BJ (cell line): Measurements from ENCODE around the gene CDH6. TPM values are rescaled to one million over a fixed set of nuclear protein-coding genes. Genes with fewer than 3 reads are reported as not detected.

Experiments used
- CTCF ChIA-PET: fragments of 350-600 bp; formaldehyde crosslinking; extraction: SDS; loops from one replicate; lab custom pipeline; 2021; ENCODE audit warnings: antibody characterized with exemption, inconsistent platforms; lab: Yijun Ruan, JAX
- POLR2A ChIA-PET: fragments of 300-600 bp; sonication (Branson Sonifier 250); formaldehyde crosslinking; extraction: SDS; loops from one replicate; lab custom pipeline; 2021; ENCODE audit warnings: antibody characterized with exemption; lab: Charles Lee
- DNase-seq: peaks from one replicate; pipeline ENCODE4 v3.0.0-alpha.2; 2011; ENCODE audit warnings: low read depth
- H3K27me3 ChIP-seq: 2 replicates; pipeline ENCODE4 v1.6.0; 2011; ENCODE audit warnings: low read length; ENCODE audit not compliant: control insufficient read depth, insufficient read depth
- H3K36me3 ChIP-seq: 2 replicates; pipeline ENCODE4 v1.5.1; 2011; ENCODE audit warnings: low read length; ENCODE audit not compliant: control insufficient read depth, insufficient read depth
- H3K4me3 ChIP-seq: 2 replicates; pipeline ENCODE4 v1.5.1; 2011; ENCODE audit warnings: low read depth, mild to moderate bottlenecking, control low read depth, low read length
- polyA plus RNA-seq: library from polyadenylated mRNA; depleted of rRNA; stranded (reverse); fragments of >200 nt; gene quantifications from 2 replicates; pipeline ENCODE4 v1.2.3, GENCODE V29; 2011
- TF ChIP-seq, protein P1 (sequence below): IDR thresholded peaks from 2 replicates; pipeline ENCODE4 v1.5.1; 2011; ENCODE audit warnings: low read depth, mild to moderate bottlenecking, control low read depth, inconsistent platforms, low read length, moderate library complexity; ENCODE audit not compliant: insufficient read depth

CDH6 gene
- polyA plus RNA-seq, 1 experiment = 2.9 TPM

DNA sequence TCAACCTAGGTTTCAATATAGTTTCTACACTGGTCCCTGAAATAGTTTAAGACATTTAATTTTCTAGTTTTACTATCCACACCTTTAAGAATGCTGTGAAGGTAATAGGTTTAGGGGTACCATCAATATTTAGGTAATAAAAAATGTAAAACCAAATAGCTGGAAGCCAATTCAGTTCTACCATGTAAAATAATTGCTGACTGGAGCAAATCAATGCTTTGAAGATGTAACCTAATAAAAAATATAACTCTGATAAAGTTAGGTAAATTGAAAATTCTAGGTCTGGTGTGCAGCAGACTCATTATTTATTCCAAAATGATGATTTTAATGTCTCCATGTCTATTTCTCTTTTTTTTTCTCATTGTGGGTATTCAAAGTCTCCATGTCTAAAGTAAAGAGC lies 21.8 kb downstream of the CDH6 start:
- Histone ChIP-seq H3K36me3 (no peaks in the 10 kb centered on the region), H3K27me3 (peaks cover 5% of the 10 kb centered on the region; the same call in 1 of the 2 replicates), H3K4me3 (no peak overlapping the region)
- no peak for DNase-seq
- ChIA-PET POLR2A (no interaction called here), CTCF (interaction anchor here (1.1 kb wide), 1 partner anchor 197 kb away, joined by 3 read pairs; no protein-coding TSS in a partner anchor)
- TF ChIP-seq, protein P1, sequence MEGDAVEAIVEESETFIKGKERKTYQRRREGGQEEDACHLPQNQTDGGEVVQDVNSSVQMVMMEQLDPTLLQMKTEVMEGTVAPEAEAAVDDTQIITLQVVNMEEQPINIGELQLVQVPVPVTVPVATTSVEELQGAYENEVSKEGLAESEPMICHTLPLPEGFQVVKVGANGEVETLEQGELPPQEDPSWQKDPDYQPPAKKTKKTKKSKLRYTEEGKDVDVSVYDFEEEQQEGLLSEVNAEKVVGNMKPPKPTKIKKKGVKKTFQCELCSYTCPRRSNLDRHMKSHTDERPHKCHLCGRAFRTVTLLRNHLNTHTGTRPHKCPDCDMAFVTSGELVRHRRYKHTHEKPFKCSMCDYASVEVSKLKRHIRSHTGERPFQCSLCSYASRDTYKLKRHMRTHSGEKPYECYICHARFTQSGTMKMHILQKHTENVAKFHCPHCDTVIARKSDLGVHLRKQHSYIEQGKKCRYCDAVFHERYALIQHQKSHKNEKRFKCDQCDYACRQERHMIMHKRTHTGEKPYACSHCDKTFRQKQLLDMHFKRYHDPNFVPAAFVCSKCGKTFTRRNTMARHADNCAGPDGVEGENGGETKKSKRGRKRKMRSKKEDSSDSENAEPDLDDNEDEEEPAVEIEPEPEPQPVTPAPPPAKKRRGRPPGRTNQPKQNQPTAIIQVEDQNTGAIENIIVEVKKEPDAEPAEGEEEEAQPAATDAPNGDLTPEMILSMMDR = no peak

DNA sequence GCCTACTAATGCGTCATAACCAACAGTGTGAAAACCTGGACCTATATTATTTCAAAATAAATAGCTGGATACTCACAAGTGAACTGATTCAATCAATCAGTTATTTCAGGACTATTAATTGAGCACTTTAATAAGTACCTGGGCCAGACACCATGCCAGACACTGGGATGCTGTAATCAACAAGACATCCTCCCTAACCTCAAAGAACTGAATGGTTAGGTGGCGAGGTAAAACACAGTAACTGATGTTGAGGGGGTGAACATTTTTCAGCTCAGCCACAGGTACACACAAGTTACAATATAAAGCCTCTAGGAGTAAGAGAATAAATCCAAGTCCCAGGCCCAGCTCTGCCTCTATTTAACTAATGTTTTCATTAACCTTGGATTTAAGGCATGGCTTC lies 24.0 kb downstream of the CDH6 start:
- peaks cover 5% of the 10 kb centered on the region; the same call in 1 of the 2 replicates for H3K27me3 ChIP-seq
- no peaks in the 10 kb centered on the region for H3K36me3 ChIP-seq
- TF ChIP-seq, protein P1 = no peak
- DNase-seq = no peak
- H3K4me3 ChIP-seq = no peak overlapping the region
- CTCF ChIA-PET = interaction anchor here (0.7 to 1.5 kb wide), 3 partner anchors 10 to 269 kb away, joined by 3 to 6 read pairs (median 3); no protein-coding TSS in a partner anchor
- POLR2A ChIA-PET = no interaction called here

DNA sequence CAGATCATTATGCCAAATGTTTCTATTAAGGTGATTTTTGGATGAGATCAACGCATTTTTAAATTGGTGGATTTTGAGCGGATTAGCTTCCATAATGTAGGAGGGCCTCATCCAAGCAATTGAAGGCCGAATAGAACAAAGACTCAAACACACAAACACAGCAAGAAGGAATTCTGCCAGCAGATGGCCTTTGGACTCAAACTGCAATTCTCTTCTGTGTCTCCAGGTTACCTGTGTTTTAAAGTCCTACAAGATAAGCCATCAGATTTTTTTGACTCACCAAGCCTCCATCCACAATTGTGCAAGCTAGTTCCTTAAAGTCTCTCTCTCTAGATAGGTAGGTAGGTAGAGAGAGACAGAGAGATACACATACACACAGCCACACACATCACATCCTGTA lies 25.5 kb downstream of the CDH6 start:
- ChIA-PET POLR2A (no interaction called here), CTCF (interaction anchor here (2.0 kb wide), 1 partner anchor 13 kb away, joined by 6 read pairs; no protein-coding TSS in a partner anchor)

GRCh38 chr5:31221001-31221400 lies 27.5 kb downstream of the CDH6 start:
- TF ChIP-seq, protein P1 = no peak
- Histone ChIP-seq H3K27me3 (peaks cover 5% of the 10 kb centered on the region; the same call in 1 of the 2 replicates), H3K36me3 (no peaks in the 10 kb centered on the region), H3K4me3 (no peak overlapping the region)
- ChIA-PET CTCF (interaction anchor here (1.5 kb wide), 1 partner anchor 11 kb away, joined by 5 read pairs; no protein-coding TSS in a partner anchor), POLR2A (no interaction called here)
- DNase-seq = no peak

More for the DNA sequence above, 25.5 kb downstream of the CDH6 start:
- DNase-seq = no peak
- Histone ChIP-seq H3K27me3 (peaks cover 5% of the 10 kb centered on the region; the same call in 1 of the 2 replicates), H3K4me3 (no peak overlapping the region), H3K36me3 (no peaks in the 10 kb centered on the region)
- TF ChIP-seq, protein P1 = no peak

GRCh38 chr5:31225118-31225517 lies 31.6 kb downstream of the CDH6 start:
- H3K4me3 ChIP-seq = no peak overlapping the region
- ChIA-PET POLR2A (no interaction called here), CTCF (interaction anchor here (2.3 kb wide), 1 partner anchor 10 kb away, joined by 6 read pairs; no protein-coding TSS in a partner anchor)
- no peaks in the 10 kb centered on the region for H3K36me3 ChIP-seq
- DNase-seq = no peak
- H3K27me3 ChIP-seq = no peaks in the 10 kb centered on the region; the same call in 1 of the 2 replicates
- TF ChIP-seq, protein P1 = no peak
